Measurements from ENCODE around the gene CRYL1. TPM values are rescaled to one million over a fixed set of nuclear protein-coding genes. Genes with fewer than 3 reads are reported as not detected.

Gene CRYL1
- total and polyA plus RNA-seq, 12 donors, result 10.6 to 68.0 (median 48.1) TPM

DNA sequence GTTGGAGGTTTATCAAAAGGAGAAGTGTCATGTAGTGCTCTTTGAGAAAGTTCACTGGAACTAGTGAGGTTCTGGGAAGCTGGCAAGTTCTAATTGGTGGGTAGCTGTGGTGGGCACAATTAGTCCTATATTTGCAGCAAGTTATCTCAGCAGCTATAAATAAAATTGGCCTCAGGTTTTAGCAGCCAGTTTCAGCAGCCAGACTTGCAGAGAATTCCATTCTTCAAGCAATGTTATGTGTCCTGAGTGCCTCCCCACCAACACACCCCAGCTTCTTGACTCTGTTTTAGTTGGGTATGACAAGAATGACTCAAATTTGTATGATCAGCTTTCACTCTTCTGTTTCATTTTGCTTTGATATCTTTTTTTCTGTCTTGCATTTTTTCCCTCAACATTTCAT is 46.0 kb upstream of the CRYL1 start:
- Histone ChIP-seq H3K27me3 (no peaks in the 10 kb centered on the region), H3K4me3 (no peak overlapping the region), H3K36me3 (replicated peaks in 1 of 2) (no peaks in the 10 kb centered on the region), H3K27ac (no peak overlapping the region), H3K9me3 (replicated peaks in 1 of 3) (no peaks in the 10 kb centered on the region), H3K4me1 (replicated peaks in 1 of 2) (peaks cover 4 to 11% of the 10 kb centered on the region in 2 donors)
- DNase-seq, result no peak
- no peak for TF ChIP-seq POLR2A (IDR thresholded peaks at IDR 0.05)
- TF ChIP-seq, protein P1, sequence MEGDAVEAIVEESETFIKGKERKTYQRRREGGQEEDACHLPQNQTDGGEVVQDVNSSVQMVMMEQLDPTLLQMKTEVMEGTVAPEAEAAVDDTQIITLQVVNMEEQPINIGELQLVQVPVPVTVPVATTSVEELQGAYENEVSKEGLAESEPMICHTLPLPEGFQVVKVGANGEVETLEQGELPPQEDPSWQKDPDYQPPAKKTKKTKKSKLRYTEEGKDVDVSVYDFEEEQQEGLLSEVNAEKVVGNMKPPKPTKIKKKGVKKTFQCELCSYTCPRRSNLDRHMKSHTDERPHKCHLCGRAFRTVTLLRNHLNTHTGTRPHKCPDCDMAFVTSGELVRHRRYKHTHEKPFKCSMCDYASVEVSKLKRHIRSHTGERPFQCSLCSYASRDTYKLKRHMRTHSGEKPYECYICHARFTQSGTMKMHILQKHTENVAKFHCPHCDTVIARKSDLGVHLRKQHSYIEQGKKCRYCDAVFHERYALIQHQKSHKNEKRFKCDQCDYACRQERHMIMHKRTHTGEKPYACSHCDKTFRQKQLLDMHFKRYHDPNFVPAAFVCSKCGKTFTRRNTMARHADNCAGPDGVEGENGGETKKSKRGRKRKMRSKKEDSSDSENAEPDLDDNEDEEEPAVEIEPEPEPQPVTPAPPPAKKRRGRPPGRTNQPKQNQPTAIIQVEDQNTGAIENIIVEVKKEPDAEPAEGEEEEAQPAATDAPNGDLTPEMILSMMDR (IDR thresholded peaks at IDR 0.05), result no peak
- intact Hi-C loops (cut with DNase I), result no loop called here

DNA sequence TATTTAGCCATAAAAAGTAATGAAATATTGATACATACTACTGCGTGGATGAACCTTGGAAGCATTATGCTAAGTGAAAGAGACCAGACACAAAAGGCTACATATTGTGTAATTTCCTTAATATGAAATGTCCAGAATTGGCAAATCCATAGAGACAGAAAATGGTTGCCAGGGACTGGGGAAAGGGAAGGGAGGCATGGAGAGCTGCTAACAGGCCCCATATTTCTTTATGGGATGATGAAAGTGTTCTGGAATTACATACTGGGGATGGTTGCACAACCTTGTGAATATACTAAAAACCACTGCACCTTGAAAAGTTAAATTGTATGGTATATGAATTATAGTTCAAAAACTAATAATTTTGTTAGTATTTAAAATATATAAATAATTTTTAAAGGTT is 44.9 kb upstream of the CRYL1 start:
- intact Hi-C loops (cut with DNase I), result no loop called here
- 91 to 95% (median 92%) methylated on average over 1 of the region's 1 CpG for WGBS, 4 donors
- Histone ChIP-seq H3K4me1 (replicated peaks in 1 of 2) (peaks cover 4 to 11% of the 10 kb centered on the region in 2 donors), H3K27ac (no peak overlapping the region), H3K27me3 (no peaks in the 10 kb centered on the region), H3K4me3 (no peak overlapping the region), H3K9me3 (replicated peaks in 1 of 3) (no peaks in the 10 kb centered on the region), H3K36me3 (replicated peaks in 1 of 2) (no peaks in the 10 kb centered on the region)
- DNase-seq, result no peak
- no peak for TF ChIP-seq POLR2A (IDR thresholded peaks at IDR 0.05)
- TF ChIP-seq, protein P1 (IDR thresholded peaks at IDR 0.05), result no peak

DNA sequence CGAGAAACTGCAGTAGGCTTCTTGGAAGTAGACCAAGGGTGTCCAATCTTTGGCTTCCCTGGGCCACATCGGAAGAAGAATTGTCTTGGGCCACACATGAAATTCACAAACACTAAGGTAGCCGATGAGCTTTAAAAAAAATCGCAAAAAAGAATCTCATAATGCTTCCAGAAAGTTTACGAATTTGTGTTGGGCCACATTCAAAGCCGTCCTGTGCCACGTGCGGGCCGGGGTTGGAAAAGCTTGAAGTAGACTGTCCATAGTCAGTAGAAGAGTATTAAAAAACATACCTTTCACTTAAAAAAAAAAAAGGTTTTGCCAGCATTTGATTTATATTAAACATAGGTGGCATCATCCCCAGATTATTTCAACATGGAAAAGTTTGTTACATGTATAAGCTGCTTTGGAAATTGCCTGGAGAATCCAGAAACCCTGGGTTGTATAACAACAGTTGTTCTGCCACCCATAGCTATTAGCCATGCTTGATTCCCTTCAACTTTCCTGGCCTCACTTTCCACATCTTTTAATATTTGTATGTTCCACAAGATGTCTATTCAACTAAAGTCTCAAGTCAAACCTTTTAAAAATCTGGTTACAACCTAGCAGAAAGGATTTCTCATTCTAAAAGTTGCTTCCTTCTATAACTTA is 42.3 kb upstream of the CRYL1 start:
- H3K4me1 ChIP-seq (replicated peaks in 1 of 2), result peaks cover 4 to 11% of the 10 kb centered on the region in 2 donors
- H3K9me3 ChIP-seq (replicated peaks in 1 of 3), result no peaks in the 10 kb centered on the region
- H3K36me3 ChIP-seq (replicated peaks in 1 of 2), result no peaks in the 10 kb centered on the region
- H3K27ac ChIP-seq, result peak overlapping the region; percentile 90 to 98 (median 96)
- peak in 3 of 7 donors; percentile 6 to 30 (median 23) for DNase-seq
- no peak for TF ChIP-seq POLR2A (IDR thresholded peaks at IDR 0.05)
- TF ChIP-seq, protein P1 (IDR thresholded peaks at IDR 0.05), result no peak
- no peaks in the 10 kb centered on the region for H3K27me3 ChIP-seq
- H3K4me3 ChIP-seq, result peak overlapping the region; percentile 5 to 84 (median 56)
- intact Hi-C loops (cut with DNase I), result no loop called here
- WGBS, 4 donors, result 21 to 31% (median 26%) methylated on average over 9 of the region's 9 CpGs

DNA sequence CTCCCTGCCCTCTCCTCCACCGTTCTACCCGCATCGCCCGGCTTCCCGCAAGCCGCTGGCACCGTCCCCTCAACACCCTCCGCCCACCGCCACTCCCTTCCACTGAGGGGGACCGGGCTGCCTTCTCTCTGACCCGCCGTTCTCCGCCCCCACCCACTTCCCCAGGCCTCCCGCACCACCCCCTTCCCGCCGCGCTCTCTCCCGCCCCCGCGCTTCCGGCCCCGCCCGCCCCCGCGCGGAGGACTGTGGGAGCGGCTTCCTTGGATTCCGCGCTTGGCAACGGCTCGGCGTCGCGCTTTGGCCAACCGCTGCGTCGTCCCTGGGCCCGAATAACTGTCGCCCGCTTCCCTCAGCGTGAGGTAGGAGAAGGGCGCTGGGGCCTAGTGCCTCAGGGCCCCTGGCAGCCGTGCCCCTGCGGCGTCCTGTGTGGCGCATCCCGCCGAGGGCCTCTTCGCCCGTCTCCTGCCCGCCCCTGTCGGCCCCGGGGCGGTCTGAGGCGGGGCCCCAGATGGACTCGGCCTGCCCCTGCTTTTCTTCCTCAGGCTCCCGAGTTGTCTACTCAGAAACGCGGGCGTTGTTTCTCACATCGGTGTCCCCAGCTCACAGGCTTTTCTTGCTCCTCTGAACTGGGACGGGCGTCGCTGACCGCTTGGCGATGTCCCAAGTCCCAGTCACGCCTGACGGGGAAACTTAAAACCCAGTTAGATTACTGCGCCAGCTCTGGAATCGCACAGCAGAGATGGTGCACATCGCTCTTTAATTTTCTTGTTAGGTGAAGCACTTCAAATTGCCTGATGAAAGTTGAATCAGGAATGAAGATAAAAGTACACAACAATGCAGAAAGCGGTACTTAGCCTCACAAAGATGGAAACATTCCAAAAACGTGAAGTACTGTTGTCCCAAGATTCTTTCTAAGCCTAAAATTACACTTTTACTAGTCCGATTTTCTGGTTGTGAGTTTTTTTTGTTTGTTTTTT is 41.5 kb upstream of the CRYL1 start, which contains the start of gene IFT88:
IFT88 (plus strand) TSS at position 260 of the 977 bp plus-strand sequence. CDS start 7,229 bp downstream, outside the sequence.
- TF ChIP-seq POLR2A (IDR thresholded peaks at IDR 0.05), result peak; percentile 67 to 85
- TF ChIP-seq, protein P1 (IDR thresholded peaks at IDR 0.05), result peak in 2 of 6 experiments; percentile 13 to 17
- DNase-seq, result peak; percentile 88 to 93 (median 91)
- H3K4me1 ChIP-seq (replicated peaks in 1 of 2), result peaks cover 4 to 11% of the 10 kb centered on the region in 2 donors
- H3K36me3 ChIP-seq (replicated peaks in 1 of 2), result no peaks in the 10 kb centered on the region
- peak within 1 kb of the TSS; percentile 5 to 84 (median 56) for H3K4me3 ChIP-seq
- intact Hi-C loops (cut with DNase I), result no loop called here
- 0 to 1% (median 1%) methylated on average over 18 to 74 of the region's 74 CpGs for WGBS, 4 donors
- H3K9me3 ChIP-seq (replicated peaks in 1 of 3), result no peaks in the 10 kb centered on the region
- H3K27ac ChIP-seq, result peak within 1 kb of the TSS; percentile 90 to 98 (median 96)
- H3K27me3 ChIP-seq, result no peaks in the 10 kb centered on the region

All from adrenal gland (tissue), 12 donors.